ENCODE results near the gene EXT2.

EXT2 gene

DNA sequence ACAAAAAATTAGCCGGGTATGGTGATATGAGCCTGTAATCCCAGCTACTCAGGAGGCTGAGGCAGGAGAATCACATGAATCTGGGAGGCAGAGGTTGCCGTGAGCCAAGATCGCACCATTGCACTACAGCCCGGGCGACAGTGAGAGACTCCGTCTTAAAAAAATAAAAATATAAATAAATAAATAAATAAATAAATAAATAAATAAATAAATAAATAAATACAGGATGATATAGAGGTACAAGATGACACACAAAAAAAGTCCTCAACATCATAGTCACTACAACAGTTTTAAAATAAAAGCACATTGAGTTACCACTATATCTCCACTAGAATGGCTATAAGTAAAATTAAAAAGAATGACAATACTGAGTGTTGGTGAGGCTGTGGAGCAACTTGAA lies 116.7 kb downstream of the EXT2 start:
- TF ChIP-seq, protein P1, sequence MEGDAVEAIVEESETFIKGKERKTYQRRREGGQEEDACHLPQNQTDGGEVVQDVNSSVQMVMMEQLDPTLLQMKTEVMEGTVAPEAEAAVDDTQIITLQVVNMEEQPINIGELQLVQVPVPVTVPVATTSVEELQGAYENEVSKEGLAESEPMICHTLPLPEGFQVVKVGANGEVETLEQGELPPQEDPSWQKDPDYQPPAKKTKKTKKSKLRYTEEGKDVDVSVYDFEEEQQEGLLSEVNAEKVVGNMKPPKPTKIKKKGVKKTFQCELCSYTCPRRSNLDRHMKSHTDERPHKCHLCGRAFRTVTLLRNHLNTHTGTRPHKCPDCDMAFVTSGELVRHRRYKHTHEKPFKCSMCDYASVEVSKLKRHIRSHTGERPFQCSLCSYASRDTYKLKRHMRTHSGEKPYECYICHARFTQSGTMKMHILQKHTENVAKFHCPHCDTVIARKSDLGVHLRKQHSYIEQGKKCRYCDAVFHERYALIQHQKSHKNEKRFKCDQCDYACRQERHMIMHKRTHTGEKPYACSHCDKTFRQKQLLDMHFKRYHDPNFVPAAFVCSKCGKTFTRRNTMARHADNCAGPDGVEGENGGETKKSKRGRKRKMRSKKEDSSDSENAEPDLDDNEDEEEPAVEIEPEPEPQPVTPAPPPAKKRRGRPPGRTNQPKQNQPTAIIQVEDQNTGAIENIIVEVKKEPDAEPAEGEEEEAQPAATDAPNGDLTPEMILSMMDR (IDR thresholded peaks at IDR 0.05; ENCODE audit: low read depth, low read length, missing control alignments), result no peak

DNA sequence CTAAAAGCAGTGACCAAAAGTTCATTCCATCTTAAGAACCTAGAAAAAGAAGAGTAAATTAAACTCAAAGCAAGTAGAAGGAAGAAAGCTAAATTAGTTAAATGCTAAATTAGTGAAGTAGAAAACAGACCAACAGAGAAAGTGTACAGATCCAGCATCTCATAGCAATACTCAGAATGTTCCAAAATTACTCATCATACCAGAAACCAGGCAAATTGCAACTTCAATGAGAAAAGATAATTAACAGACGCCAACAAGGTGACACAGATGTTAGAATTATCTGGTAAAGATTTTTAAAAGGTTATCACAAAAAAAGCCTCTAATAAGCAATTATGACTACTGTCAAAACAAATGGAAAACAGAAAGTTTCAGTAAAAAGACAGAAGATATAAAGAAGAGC lies 117.7 kb downstream of the EXT2 start:
- TF ChIP-seq, protein P1 (IDR thresholded peaks at IDR 0.05; ENCODE audit: low read depth, low read length, missing control alignments), result no peak
- H3K4me3 ChIP-seq (ENCODE audit: low read depth, low read length), result no peak overlapping the region
- no peak for DNase-seq (ENCODE audit: low read depth)

More for the DNA sequence above, 116.7 kb downstream of the EXT2 start:
- H3K4me3 ChIP-seq (ENCODE audit: low read depth, low read length), result no peak overlapping the region
- no peak for DNase-seq (ENCODE audit: low read depth)

DNA sequence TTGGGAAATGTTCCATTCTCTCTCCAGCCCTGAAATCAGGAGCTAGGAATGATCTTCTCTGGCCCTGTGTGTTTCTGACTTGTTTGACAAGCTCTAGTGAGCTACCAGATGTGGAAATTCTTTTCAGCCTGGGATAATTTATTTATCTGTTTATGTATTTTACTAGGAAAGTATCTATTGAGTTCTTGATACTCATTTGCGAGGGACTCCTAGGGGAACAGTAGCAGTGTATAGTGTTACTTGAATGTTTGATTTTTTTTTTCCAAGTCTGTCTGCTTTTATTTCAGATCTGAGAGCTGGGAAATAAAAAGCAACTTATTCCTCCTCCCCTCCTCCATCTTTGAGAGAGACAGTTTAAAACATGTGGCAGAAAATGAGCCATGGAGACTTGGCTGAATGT lies 122.0 kb downstream of the EXT2 start:
- DNase-seq (ENCODE audit: low read depth), result no peak
- no peak overlapping the region for H3K4me3 ChIP-seq (ENCODE audit: low read depth, low read length)
- TF ChIP-seq, protein P1 (IDR thresholded peaks at IDR 0.05; ENCODE audit: low read depth, low read length, missing control alignments), result no peak

DNA sequence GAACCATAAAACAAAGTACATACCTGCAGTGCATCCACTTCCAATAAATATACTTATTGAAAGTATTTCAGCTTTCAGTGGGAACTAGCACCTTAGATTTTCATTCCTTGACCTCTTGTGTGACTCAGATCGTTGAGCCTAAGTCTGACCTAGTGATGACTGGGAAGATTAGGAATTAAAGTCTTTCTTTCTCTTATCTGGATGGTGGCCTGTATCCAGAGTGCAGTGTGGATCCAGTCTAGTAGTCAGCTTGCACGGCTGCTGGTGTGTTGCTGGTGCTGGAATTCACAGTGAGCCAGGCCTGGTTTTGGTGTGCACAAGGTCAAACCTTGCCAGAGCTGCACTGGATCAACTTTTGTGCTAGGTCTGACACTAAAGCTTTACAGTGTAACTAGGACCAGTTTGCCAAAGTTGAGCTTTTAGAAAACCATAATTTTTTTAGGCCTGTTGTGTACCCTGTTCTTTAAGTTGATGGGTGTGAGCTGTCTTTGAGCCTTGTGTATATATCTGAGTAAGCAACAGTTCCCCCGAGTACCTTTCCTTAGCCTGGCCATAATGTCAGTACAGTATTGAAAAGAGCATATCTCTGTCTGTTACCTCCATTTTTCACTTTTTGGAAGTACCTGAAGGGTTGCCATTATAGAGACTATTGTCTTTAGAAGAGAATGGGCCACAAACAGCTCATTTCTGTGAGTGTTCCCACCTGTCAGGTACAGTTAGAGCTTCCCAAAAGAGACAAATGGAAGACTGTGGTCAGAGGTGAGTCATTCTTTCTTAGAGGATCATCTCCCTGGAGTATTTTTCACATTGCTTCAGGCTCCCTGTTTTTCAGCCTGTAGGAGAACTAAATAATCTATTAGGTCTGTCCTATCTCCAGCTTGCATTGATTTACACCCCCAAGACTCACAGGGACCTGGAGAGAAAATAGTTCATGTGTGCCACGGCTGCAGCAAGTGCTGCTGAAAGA lies 124.6 kb downstream of the EXT2 start:
- TF ChIP-seq, protein P1 (IDR thresholded peaks at IDR 0.05; ENCODE audit: low read depth, low read length, missing control alignments), result no peak
- DNase-seq (ENCODE audit: low read depth), result no peak
- H3K4me3 ChIP-seq (ENCODE audit: low read depth, low read length), result no peak overlapping the region

DNA sequence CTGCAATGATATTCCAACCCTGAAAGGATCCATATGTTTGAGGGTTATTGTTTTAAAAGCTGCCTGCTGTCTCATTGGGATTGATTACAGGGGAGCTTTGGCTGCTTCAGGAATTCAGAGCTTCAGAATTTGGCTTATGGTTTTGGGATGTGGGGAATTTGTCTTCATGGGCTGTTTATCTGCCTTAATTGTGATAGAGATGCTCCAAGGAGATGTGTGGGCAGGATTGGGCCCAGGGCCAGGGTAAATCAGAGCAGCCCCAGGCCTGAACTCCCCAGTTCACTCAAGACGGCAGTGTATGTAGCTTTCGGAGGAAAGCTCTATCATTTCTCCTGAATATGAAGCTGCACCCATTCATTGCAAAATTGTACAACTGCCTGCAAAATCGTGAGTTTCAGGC lies 126.0 kb downstream of the EXT2 start:
- TF ChIP-seq, protein P1 (IDR thresholded peaks at IDR 0.05; ENCODE audit: low read depth, low read length, missing control alignments), result no peak

DNA sequence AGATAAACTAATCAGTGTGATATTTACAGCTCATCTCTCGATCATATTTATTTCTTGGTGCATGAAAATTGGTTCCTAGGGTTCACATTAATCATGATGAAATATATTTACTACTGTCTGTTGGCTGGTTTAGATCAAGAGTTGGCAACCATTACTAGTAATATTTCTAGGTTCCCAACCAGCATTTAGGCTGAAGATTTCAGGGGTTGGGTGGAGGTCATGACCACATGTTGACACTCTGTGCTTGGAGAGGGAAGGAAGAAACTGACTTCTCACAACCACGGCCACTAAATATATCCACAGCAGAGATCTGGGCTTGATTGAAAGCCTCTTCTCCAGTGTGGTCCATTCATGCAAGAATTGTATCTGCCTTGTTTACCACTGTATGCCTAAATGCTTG lies 126.5 kb downstream of the EXT2 start:
- TF ChIP-seq, protein P1 (IDR thresholded peaks at IDR 0.05; ENCODE audit: low read depth, low read length, missing control alignments), result no peak
- no peak overlapping the region for H3K4me3 ChIP-seq (ENCODE audit: low read depth, low read length)
- no peak for DNase-seq (ENCODE audit: low read depth)

More for the DNA sequence above, 126.0 kb downstream of the EXT2 start:
- no peak for DNase-seq (ENCODE audit: low read depth)
- H3K4me3 ChIP-seq (ENCODE audit: low read depth, low read length), result no peak overlapping the region

Data from GM12864 (cell line).